Gastroesophageal sphincter (tissue), 4 donors: ENCODE data around the gene ZNF74. TPM values are rescaled to one million over a fixed set of nuclear protein-coding genes. Genes with fewer than 3 reads are reported as not detected.

ENCODE experiments used
- ATAC-seq: fragments of 150-250 bp; one replicate; pipeline ENCODE4 v1.9.1; 2016; ENCODE audit warnings: mild to moderate bottlenecking, moderate library complexity
- H3K27ac ChIP-seq, 4 donors: fragments of 200-600 bp; sonication (generic) in 3 of 4; 1 replicate in 3 of 4; 2 replicates in 1 of 4; pipeline ENCODE4 v1.5.1; 2016 to 2019
- H3K27me3 ChIP-seq: fragments of 200-600 bp; sonication (generic); one replicate; pipeline ENCODE4 v1.5.1; 2019
- H3K36me3 ChIP-seq, 2 donors: fragments of 200-600 bp; sonication (generic); one replicate each; pipeline ENCODE4 v1.5.1; 2019; ENCODE audit warnings: control low read depth in 1 of 2
- H3K4me1 ChIP-seq, 3 donors: fragments of 200-600 bp; sonication (generic); 1 replicate in 2 of 3; 2 replicates in 1 of 3; pipeline ENCODE4 v1.5.1; 2016 to 2019; ENCODE audit warnings: control low read depth in 2 of 3
- H3K4me3 ChIP-seq, 2 donors: fragments of 200-600 bp; sonication (generic); one replicate each; pipeline ENCODE4 v1.5.1; 2019; ENCODE audit warnings: mild to moderate bottlenecking in 1 of 2, moderate library complexity in 1 of 2
- H3K9me3 ChIP-seq, 3 donors: fragments of 200-600 bp; sonication (generic); one replicate each; pipeline ENCODE4 v1.5.1; 2017 to 2019; ENCODE audit warnings: control low read depth in 2 of 3
- CTCF ChIP-seq, 4 experiments: fragments of 200-600 bp in 2 of 4; fragments of 450-650 bp in 2 of 4; sonication (generic) in 1 of 4; IDR thresholded peaks; one replicate each; pipeline ENCODE4 v1.5.1; 2017 to 2019; ENCODE audit warnings: antibody characterized with exemption in 4 of 4, mild to moderate bottlenecking in 2 of 4, moderate library complexity in 2 of 4
- EP300 ChIP-seq: sonication (generic); formaldehyde crosslinking; IDR thresholded peaks from one replicate; pipeline ENCODE4 v1.6.1; 2017; ENCODE audit warnings: antibody characterized with exemption, mild to moderate bottlenecking
- POLR2A ChIP-seq, 2 donors: fragments of 450-650 bp; IDR thresholded peaks; one replicate each; pipeline ENCODE4 v1.6.1; 2017; ENCODE audit warnings: antibody characterized with exemption in 2 of 2, mild to moderate bottlenecking in 2 of 2, moderate library complexity in 1 of 2
- POLR2AphosphoS5 ChIP-seq: sonication (generic); formaldehyde crosslinking; IDR thresholded peaks from one replicate; pipeline ENCODE4 v1.6.1; 2017; ENCODE audit warnings: antibody characterized with exemption
- WGBS, 2 donors: methylation state at CpG; one replicate each; pipeline ENCODE4 v1.1.5; 2018; ENCODE audit warnings: low coverage in 1 of 2; 5-methylcytosine and 5-hydroxymethylcytosine counted together
- total RNA-seq, 4 donors: library from RNA; depleted of rRNA; stranded (reverse); fragments of >200 nt; gene quantifications; one replicate each; pipeline ENCODE4 v1.1.0, GENCODE V29; 2016

ZNF74 gene
- total RNA-seq, 4 donors from 2014 or later, result 8.6 to 19.9 (median 11.1) TPM

- no peak for TF ChIP-seq POLR2A (IDR thresholded peaks at IDR 0.05)
- TF ChIP-seq POLR2AphosphoS5, result no peak
- TF ChIP-seq EP300, result no peak
- TF ChIP-seq CTCF (IDR thresholded peaks at IDR 0.05), result no peak
- no peak for ATAC-seq
- no CpG with 5 or more reads among the region's 50 CpGs for WGBS, 2 donors
- H3K4me1 ChIP-seq, result peaks cover 0 to 62% (median 14%) of the 10 kb centered on the region in 3 donors
- peaks cover 20% of the 10 kb centered on the region for H3K27me3 ChIP-seq
- peak overlapping the region in 1 of 2 donors; percentile 36 for H3K4me3 ChIP-seq
- H3K9me3 ChIP-seq, result no peaks in the 10 kb centered on the region
- H3K36me3 ChIP-seq, result peaks cover 0 to 41% of the 10 kb centered on the region in 2 donors
- H3K27ac ChIP-seq, result no peak overlapping the region
These were observed 37.7 kb downstream of the ZNF74 start for GRCh38 chr22:20431511-20432192.

- H3K4me3 ChIP-seq, result no peak overlapping the region
- peaks cover 0 to 35% of the 10 kb centered on the region in 2 donors for H3K36me3 ChIP-seq
- H3K27me3 ChIP-seq, result peaks cover 20% of the 10 kb centered on the region
- 73 to 86% methylated on average over 1 to 2 of the region's 3 CpGs for WGBS, 2 donors
- H3K9me3 ChIP-seq, result no peaks in the 10 kb centered on the region
- ATAC-seq, result no peak
- no peak for TF ChIP-seq POLR2AphosphoS5
- TF ChIP-seq POLR2A (IDR thresholded peaks at IDR 0.05), result no peak
- no peak for TF ChIP-seq EP300
- TF ChIP-seq CTCF (IDR thresholded peaks at IDR 0.05), result no peak
- no peak overlapping the region for H3K27ac ChIP-seq
- H3K4me1 ChIP-seq, result peaks cover 0 to 68% (median 17%) of the 10 kb centered on the region in 3 donors
These were observed 38.3 kb downstream of the ZNF74 start for GRCh38 chr22:20432244-20432686.

GRCh38 chr22:20433191-20433590, 39.2 kb downstream of the ZNF74 start:
- no peak for ATAC-seq
- 78 to 100% methylated on average over 3 to 7 of the region's 11 CpGs for WGBS, 2 donors

GRCh38 chr22:20433686-20434241, 39.8 kb downstream of the ZNF74 start:
- H3K27me3 ChIP-seq, result peaks cover 20% of the 10 kb centered on the region
- no peak overlapping the region for H3K27ac ChIP-seq
- H3K4me3 ChIP-seq, result no peak overlapping the region
- peaks cover 0 to 20% of the 10 kb centered on the region in 2 donors for H3K36me3 ChIP-seq
- WGBS, 2 donors, result 83% methylated on average over 1 of the region's 4 CpGs; no CpG with 5 or more reads in 1 of the 2 donors
- TF ChIP-seq CTCF (IDR thresholded peaks at IDR 0.05) (no peak), POLR2A (IDR thresholded peaks at IDR 0.05) (no peak), EP300 (no peak), POLR2AphosphoS5 (no peak)
- peaks cover 0 to 80% (median 21%) of the 10 kb centered on the region in 3 donors for H3K4me1 ChIP-seq
- ATAC-seq, result no peak
- no peaks in the 10 kb centered on the region for H3K9me3 ChIP-seq

More at GRCh38 chr22:20433191-20433590, 39.2 kb downstream of the ZNF74 start:
- Histone ChIP-seq H3K27ac (no peak overlapping the region), H3K36me3 (peaks cover 0 to 26% of the 10 kb centered on the region in 2 donors), H3K4me3 (no peak overlapping the region), H3K9me3 (no peaks in the 10 kb centered on the region), H3K27me3 (peaks cover 20% of the 10 kb centered on the region), H3K4me1 (peaks cover 0 to 74% (median 17%) of the 10 kb centered on the region in 3 donors)
- TF ChIP-seq POLR2A (IDR thresholded peaks at IDR 0.05), result no peak
- TF ChIP-seq EP300, result no peak
- no peak for TF ChIP-seq POLR2AphosphoS5
- no peak for TF ChIP-seq CTCF (IDR thresholded peaks at IDR 0.05)
